Upper lobe of right lung (tissue), 1 donor: ENCODE results near the gene BPI. TPM values are rescaled to one million over a fixed set of nuclear protein-coding genes. Genes with fewer than 3 reads are reported as not detected.
"Not testable (repeated sequence)": the region's sequence is repeated elsewhere in the genome, so short reads cannot be mapped to it uniquely, and the experiment has no call there.

Source experiments
- ATAC-seq: fragments of 200-7000 bp; cut with Tn5 transposase; one replicate; pipeline ENCODE4 v1.9.1; 2020; ENCODE audit warnings: mild to moderate bottlenecking, moderate library complexity
- DNase-seq: peaks from one replicate; pipeline ENCODE4 v3.0.0-alpha.2; 2020
- H3K27ac ChIP-seq: fragments of 200-600 bp; one replicate; pipeline ENCODE4 v1.8.0; 2022
- H3K27me3 ChIP-seq: fragments of 200-600 bp; one replicate; pipeline ENCODE4 v1.8.0; 2022; ENCODE audit warnings: mild to moderate bottlenecking
- H3K36me3 ChIP-seq: fragments of 200-600 bp; one replicate; pipeline ENCODE4 v1.8.0; 2022
- H3K4me1 ChIP-seq: fragments of 200-600 bp; one replicate; pipeline ENCODE4 v1.8.0; 2022
- H3K4me3 ChIP-seq: fragments of 200-600 bp; one replicate; pipeline ENCODE4 v1.8.0; 2022; ENCODE audit warnings: mild to moderate bottlenecking
- H3K9me3 ChIP-seq: fragments of 200-600 bp; one replicate; pipeline ENCODE4 v1.8.0; 2022
- intact Hi-C: fragments of 100-400 bp; cut with DNase I; formaldehyde crosslinking; loops from one replicate; pipeline ENCODE4 v1.11.0; 2022
- total RNA-seq: library from RNA; stranded (reverse); fragmentation: NEBNext Ultra II Directional; extraction: Animal tissue kit (Norgen Biotek cat#: 25700); gene quantifications from one replicate; pipeline ENCODE4 v1.2.1, GENCODE V29; 2021
- TF ChIP-seq, protein P1 (sequence below): fragments of 200-600 bp; IDR thresholded peaks from one replicate; pipeline ENCODE4 v1.8.0; 2022; ENCODE audit warnings: antibody characterized with exemption
- donor health status: DM: no; HTN: yes; CAD: no; lungs with severe emphysema.

The BPI gene
- total RNA-seq, 1 donor from 2014 or later, result not detected

DNA sequence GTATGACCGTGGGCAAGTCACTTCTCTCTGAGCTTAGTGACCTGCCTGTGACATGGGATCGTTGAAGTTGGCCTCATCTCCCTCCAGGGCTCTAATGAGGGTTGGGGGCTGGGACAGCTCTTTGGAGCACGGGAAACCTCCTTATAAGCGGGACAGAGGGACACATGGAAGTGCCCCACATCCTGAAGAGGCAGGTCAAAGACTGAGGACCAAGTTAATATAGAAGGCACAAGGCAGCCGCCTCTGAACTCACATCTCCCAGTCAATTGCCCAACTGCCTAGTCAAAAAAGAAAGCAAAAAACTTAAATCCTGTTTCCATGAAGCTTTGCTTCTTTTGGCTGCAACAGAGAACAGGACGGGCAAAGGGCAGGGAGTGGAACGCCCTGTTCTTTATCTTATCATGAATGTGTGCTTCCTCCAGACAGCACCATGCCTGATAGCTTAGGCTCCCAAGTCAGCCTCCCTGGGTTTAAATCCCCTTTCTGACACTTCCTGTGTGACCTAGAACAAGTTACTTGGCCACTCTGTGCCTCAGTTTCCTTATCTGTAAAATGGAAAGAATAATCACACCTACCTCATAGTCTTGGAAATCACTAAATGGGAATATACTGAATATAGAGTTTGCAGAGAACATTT is 69.4 kb downstream of the BPI start:
- H3K9me3 ChIP-seq, result no peaks in the 10 kb centered on the region
- TF ChIP-seq, protein P1, sequence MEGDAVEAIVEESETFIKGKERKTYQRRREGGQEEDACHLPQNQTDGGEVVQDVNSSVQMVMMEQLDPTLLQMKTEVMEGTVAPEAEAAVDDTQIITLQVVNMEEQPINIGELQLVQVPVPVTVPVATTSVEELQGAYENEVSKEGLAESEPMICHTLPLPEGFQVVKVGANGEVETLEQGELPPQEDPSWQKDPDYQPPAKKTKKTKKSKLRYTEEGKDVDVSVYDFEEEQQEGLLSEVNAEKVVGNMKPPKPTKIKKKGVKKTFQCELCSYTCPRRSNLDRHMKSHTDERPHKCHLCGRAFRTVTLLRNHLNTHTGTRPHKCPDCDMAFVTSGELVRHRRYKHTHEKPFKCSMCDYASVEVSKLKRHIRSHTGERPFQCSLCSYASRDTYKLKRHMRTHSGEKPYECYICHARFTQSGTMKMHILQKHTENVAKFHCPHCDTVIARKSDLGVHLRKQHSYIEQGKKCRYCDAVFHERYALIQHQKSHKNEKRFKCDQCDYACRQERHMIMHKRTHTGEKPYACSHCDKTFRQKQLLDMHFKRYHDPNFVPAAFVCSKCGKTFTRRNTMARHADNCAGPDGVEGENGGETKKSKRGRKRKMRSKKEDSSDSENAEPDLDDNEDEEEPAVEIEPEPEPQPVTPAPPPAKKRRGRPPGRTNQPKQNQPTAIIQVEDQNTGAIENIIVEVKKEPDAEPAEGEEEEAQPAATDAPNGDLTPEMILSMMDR, result no peak
- DNase-seq, result no peak
- no peak overlapping the region for H3K27ac ChIP-seq
- no peaks in the 10 kb centered on the region for H3K27me3 ChIP-seq
- H3K4me3 ChIP-seq, result no peak overlapping the region
- H3K36me3 ChIP-seq, result no peaks in the 10 kb centered on the region
- peaks cover 4% of the 10 kb centered on the region for H3K4me1 ChIP-seq
- ATAC-seq, result no peak
- intact Hi-C loops, result no loop called here

DNA sequence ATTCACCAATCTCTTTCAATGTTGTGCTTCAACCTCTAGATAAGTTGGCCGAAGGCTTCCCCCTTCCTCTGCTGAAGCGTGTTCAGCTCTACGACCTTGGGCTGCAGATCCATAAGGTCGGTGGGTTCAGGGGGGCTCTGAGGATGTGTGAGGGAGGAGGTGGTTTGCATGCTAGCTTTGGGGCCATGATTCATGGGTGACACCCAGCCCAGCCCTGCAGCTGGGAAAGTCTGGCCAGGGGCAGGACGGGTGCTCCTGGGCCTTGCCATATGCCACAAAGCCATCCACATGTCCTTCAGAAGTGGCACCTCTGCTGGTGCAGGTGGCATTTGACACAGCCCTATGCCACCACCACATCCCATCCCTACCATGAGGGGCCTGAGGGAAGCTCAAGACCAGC is 69.9 kb downstream of the BPI start:
- TF ChIP-seq, protein P1, result no peak
- Histone ChIP-seq H3K36me3 (no peaks in the 10 kb centered on the region), H3K27me3 (no peaks in the 10 kb centered on the region), H3K27ac (no peak overlapping the region), H3K4me3 (no peak overlapping the region), H3K9me3 (no peaks in the 10 kb centered on the region), H3K4me1 (peaks cover 4% of the 10 kb centered on the region)
- ATAC-seq (no peak), DNase-seq (no peak)
- intact Hi-C loops, result no loop called here

DNA sequence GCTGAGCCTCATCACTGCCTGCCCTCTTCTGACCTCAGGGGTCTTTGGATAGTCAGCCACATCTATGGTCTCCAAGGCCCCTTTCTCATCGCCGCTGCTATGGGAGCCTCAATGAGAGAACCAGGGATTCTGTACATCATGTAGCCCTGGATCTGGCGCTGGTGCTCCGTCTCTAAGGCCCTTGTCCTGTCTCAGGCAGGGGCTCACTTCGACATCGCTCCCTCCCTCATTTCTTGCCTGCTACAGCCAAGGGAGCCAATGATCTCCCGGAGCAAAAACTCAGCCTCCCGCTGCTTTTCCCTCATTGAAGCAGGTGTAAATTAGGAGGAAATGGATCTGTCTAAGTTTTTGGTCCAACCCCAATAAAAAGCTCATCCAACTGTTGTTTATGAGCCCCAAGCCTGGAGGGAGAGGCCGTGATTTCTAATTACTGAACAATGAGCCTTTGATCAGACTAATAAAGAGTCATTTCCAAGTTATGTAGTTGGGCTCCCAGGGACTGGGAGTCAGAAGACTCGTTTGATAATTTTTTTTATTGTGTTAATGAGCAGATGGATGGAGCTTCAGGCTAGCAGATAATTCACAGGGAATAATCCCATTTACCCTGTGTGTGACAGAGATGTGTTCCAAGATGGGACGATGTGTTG is 73.2 kb downstream of the BPI start:
- TF ChIP-seq, protein P1, result no peak
- H3K27me3 ChIP-seq, result no peaks in the 10 kb centered on the region
- peaks cover 4% of the 10 kb centered on the region for H3K4me1 ChIP-seq
- H3K36me3 ChIP-seq, result no peaks in the 10 kb centered on the region
- H3K9me3 ChIP-seq, result no peaks in the 10 kb centered on the region
- H3K4me3 ChIP-seq, result no peak overlapping the region
- intact Hi-C loops, result no loop called here
- H3K27ac ChIP-seq, result no peak overlapping the region
- DNase-seq, result no peak
- ATAC-seq, result no peak

DNA sequence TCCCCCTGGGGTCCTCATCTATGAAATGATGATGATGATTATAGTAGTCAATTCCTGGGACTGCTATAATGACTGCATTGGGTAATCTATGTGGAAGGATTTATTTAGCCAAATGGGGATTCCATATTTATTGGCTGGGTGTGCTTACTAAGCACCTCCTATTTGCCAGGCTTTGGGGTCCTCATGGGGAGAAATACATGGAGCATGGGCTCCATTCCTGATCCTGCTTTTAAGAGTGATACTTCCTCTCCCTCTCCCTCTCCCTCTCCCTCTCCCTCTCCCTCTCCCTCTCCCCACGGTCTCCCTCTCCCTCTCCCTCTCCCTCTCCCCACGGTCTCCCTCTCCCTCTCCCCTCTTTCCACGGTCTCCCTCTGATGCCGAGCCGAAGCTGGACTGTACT is 73.9 kb downstream of the BPI start:
- intact Hi-C loops, H3K4me1 ChIP-seq, H3K27me3 ChIP-seq, H3K27ac ChIP-seq, H3K36me3 ChIP-seq, H3K4me3 ChIP-seq, H3K9me3 ChIP-seq, DNase-seq, ATAC-seq: not testable (repeated sequence)

DNA sequence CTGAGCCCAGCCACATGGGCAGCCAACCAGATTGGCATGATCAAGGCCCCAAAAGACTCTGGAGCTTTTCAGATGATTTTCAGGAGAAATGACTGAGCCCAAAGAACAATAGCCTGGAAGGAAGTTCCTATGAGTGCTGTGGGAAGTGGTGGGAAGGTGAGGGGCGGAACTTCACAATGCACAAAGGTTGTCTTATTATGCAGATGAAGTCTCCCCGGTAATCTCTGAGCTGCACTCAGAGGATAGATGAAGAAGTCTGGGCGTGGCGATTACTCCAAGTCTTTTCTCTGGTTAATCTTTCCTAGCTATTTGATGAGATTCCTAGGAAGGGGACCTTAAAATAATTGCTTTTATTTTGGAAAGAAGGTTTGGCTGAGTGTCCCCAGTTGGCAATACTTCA is 79.2 kb downstream of the BPI start:
- intact Hi-C loops, result no loop called here
- no peak for DNase-seq
- TF ChIP-seq, protein P1, result no peak

DNA sequence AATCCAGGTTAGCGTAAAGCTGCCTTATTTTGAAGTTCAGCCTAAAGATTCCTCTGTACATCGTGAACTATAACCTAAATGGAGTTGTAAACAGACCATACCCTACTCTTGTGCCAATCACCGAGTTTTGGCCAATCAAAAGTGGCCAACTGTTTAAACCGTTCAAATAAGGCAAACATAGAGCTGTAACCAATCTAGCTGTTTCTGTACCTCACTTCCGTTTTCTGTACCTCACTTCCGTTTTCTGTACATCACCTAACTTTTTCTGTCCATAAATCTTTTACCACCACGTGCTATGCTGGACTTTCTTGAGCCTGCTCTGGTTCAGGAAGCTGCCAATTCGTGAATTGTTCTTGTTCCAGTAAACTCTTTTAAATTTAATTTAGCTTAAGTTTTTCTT is 82.0 kb downstream of the BPI start:
- no peaks in the 10 kb centered on the region for H3K4me1 ChIP-seq
- intact Hi-C loops, result no loop called here
- H3K27ac ChIP-seq, result no peak overlapping the region
- H3K9me3 ChIP-seq, result no peaks in the 10 kb centered on the region
- ATAC-seq (no peak), DNase-seq (no peak)
- no peaks in the 10 kb centered on the region for H3K27me3 ChIP-seq
- TF ChIP-seq, protein P1, result no peak
- H3K36me3 ChIP-seq, result no peaks in the 10 kb centered on the region
- H3K4me3 ChIP-seq, result no peak overlapping the region

More for the DNA sequence above, 79.2 kb downstream of the BPI start:
- no peaks in the 10 kb centered on the region for H3K4me1 ChIP-seq
- H3K27ac ChIP-seq, result no peak overlapping the region
- H3K27me3 ChIP-seq, result no peaks in the 10 kb centered on the region
- no peaks in the 10 kb centered on the region for H3K9me3 ChIP-seq
- no peaks in the 10 kb centered on the region for H3K36me3 ChIP-seq
- ATAC-seq, result no peak
- no peak overlapping the region for H3K4me3 ChIP-seq
